ENCODE data around the gene ZNF837. TPM values are rescaled to one million over a fixed set of nuclear protein-coding genes. Genes with fewer than 3 reads are reported as not detected.

ZNF837 gene
- total RNA-seq, 1 experiment from 2014 or later: 0.47 TPM

GRCh38 chr19:58338825-58339558 is 41.8 kb downstream of the ZNF837 start:
- CTCF ChIA-PET: no interaction called here
- H3K27me3 Mint-ChIP-seq (ENCODE audit: unreplicated experiment): no peaks in the 10 kb centered on the region
- no peak for DNase-seq
- peaks cover 5% of the 10 kb centered on the region for H3K36me3 Mint-ChIP-seq (ENCODE audit: insufficient read depth, unreplicated experiment)
- H3K27ac Mint-ChIP-seq (ENCODE audit: unreplicated experiment): no peak overlapping the region
- intact Hi-C loops (cut with micrococcal nuclease; ENCODE audit: unreplicated experiment): no loop called here
- H3K9me3 Mint-ChIP-seq (ENCODE audit: low read depth, unreplicated experiment): peaks cover 4% of the 10 kb centered on the region
- no peaks in the 10 kb centered on the region for H3K4me1 Mint-ChIP-seq (ENCODE audit: low read depth, unreplicated experiment)
- TF ChIP-seq CTCF (IDR thresholded peaks at IDR 0.05; ENCODE audit: unreplicated experiment): no peak
- no peak overlapping the region for H3K4me3 Mint-ChIP-seq (ENCODE audit: low read depth, unreplicated experiment)
- BruUV-seq (replicated peaks): no TSS peak

DNA sequence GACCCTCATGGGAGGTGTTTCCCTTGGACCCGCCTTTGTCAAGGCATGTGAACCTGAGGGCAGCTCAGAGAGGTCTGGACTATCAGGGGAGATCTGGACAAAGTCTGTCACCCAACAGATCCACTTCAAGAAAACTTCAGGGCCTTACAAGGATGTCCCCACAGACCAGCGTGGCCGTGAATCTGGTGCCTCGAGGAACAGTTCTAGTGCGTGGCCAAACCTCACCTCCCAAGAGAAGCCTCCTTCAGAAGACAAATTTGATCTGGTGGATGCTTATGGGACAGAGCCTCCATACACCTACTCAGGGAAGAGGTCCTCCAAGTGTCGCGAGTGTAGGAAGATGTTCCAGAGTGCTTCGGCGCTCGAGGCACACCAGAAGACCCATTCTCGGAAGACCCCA is 42.5 kb downstream of the ZNF837 start:
- BruUV-seq (replicated peaks): no TSS peak
- Mint-ChIP-seq H3K27ac (ENCODE audit: unreplicated experiment) (no peak overlapping the region), H3K4me1 (ENCODE audit: low read depth, unreplicated experiment) (no peaks in the 10 kb centered on the region), H3K36me3 (ENCODE audit: insufficient read depth, unreplicated experiment) (peaks cover 5% of the 10 kb centered on the region), H3K27me3 (ENCODE audit: unreplicated experiment) (no peaks in the 10 kb centered on the region), H3K9me3 (ENCODE audit: low read depth, unreplicated experiment) (peaks cover 4% of the 10 kb centered on the region), H3K4me3 (ENCODE audit: low read depth, unreplicated experiment) (no peak overlapping the region)
- TF ChIP-seq CTCF (IDR thresholded peaks at IDR 0.05; ENCODE audit: unreplicated experiment): no peak
- DNase-seq: no peak
- CTCF ChIA-PET: no interaction called here
- intact Hi-C loops (cut with micrococcal nuclease; ENCODE audit: unreplicated experiment): no loop called here

DNA sequence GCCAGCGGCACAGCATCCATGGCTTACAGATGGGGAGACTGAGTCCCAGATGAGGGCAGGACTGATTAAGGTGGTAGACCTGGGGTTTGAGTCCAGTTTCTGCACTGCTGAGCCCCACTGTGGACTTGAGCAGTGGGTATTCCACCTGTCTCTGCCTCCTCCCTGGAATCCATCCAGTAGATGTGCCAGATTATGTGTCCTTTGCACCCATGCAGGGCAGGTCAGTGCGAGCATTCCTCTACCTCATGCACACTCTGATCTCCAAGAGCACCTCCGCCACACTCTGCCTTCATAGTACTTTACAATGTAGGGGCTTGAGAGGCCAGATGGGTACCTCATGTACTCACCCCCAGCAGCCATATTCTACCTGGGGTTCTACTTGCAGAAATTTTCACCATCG is 44.0 kb downstream of the ZNF837 start:
- TF ChIP-seq CTCF (IDR thresholded peaks at IDR 0.05; ENCODE audit: unreplicated experiment): no peak
- Mint-ChIP-seq H3K4me3 (ENCODE audit: low read depth, unreplicated experiment) (no peak overlapping the region), H3K27ac (ENCODE audit: unreplicated experiment) (no peak overlapping the region), H3K9me3 (ENCODE audit: low read depth, unreplicated experiment) (peaks cover 4% of the 10 kb centered on the region), H3K36me3 (ENCODE audit: insufficient read depth, unreplicated experiment) (peaks cover 5% of the 10 kb centered on the region), H3K4me1 (ENCODE audit: low read depth, unreplicated experiment) (no peaks in the 10 kb centered on the region), H3K27me3 (ENCODE audit: unreplicated experiment) (no peaks in the 10 kb centered on the region)
- CTCF ChIA-PET: no interaction called here
- no TSS peak for BruUV-seq (replicated peaks)
- intact Hi-C loops (cut with micrococcal nuclease; ENCODE audit: unreplicated experiment): no loop called here
- DNase-seq: no peak

- CTCF ChIA-PET: interaction anchor here (0.5 kb wide), 1 partner anchor 240 kb away, joined by 4 read pairs; no protein-coding TSS in a partner anchor
Observed at GRCh38 chr19:58336216-58336615, 44.6 kb downstream of the ZNF837 start.

More at GRCh38 chr19:58336216-58336615, 44.6 kb downstream of the ZNF837 start:
- H3K9me3 Mint-ChIP-seq (ENCODE audit: low read depth, unreplicated experiment): peaks cover 4% of the 10 kb centered on the region
- no peaks in the 10 kb centered on the region for H3K27me3 Mint-ChIP-seq (ENCODE audit: unreplicated experiment)
- H3K27ac Mint-ChIP-seq (ENCODE audit: unreplicated experiment): no peak overlapping the region
- DNase-seq: no peak
- no TSS peak for BruUV-seq (replicated peaks)
- H3K36me3 Mint-ChIP-seq (ENCODE audit: insufficient read depth, unreplicated experiment): peaks cover 5% of the 10 kb centered on the region
- no peak for TF ChIP-seq CTCF (IDR thresholded peaks at IDR 0.05; ENCODE audit: unreplicated experiment)
- no peaks in the 10 kb centered on the region for H3K4me1 Mint-ChIP-seq (ENCODE audit: low read depth, unreplicated experiment)
- intact Hi-C loops (cut with micrococcal nuclease; ENCODE audit: unreplicated experiment): no loop called here
- no peak overlapping the region for H3K4me3 Mint-ChIP-seq (ENCODE audit: low read depth, unreplicated experiment)
